Measurements from ENCODE around the gene PCDH8.

DNA sequence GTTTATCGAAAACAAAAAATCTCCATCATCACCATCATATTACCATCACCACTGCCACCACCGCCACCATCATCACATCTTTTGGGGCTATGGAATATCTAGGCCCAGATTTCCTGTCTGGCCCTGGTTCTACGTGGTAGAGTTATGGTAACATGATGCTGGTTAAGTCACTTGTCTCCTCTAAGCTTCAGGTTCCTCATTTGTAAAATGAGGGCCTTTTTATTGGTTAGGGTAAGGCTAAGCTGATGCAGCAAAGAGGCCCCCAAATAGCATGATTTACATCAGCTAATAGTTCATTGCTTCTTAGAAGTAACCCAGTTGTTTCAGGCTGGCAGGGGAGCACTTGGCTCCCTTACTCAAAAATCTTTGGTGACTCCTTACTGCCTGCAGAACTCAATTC lies 37.9 kb downstream of the PCDH8 start:
- no peak for TF ChIP-seq EZH2 (IDR thresholded peaks at IDR 0.05; ENCODE audit: insufficient read depth, poor library complexity, severe bottlenecking)
- TF ChIP-seq EZH2phosphoT487 (IDR thresholded peaks at IDR 0.05; ENCODE audit: insufficient read depth, low read depth): no peak

Measured in GM23248 (cell line).